Coronary artery (tissue), 2 donors: ENCODE data around the gene INPP5E.

Source experiments
- DNase-seq: peaks from one replicate; pipeline ENCODE4 v3.0.0-alpha.2; 2017; ENCODE audit warnings: low spot score
- H3K27ac ChIP-seq, 2 donors: fragments of 200-600 bp; sonication (generic); one replicate each; pipeline ENCODE4 v1.5.1; 2016 to 2019
- H3K4me3 ChIP-seq: fragments of 200-600 bp; sonication (generic); 2 replicates; pipeline ENCODE4 v1.5.1; 2016; ENCODE audit warnings: mild to moderate bottlenecking, moderate library complexity
- CTCF ChIP-seq: fragments of 200-600 bp; sonication (generic); IDR thresholded peaks from one replicate; pipeline ENCODE4 v1.5.1; 2019; ENCODE audit warnings: antibody characterized with exemption

Gene INPP5E

DNA sequence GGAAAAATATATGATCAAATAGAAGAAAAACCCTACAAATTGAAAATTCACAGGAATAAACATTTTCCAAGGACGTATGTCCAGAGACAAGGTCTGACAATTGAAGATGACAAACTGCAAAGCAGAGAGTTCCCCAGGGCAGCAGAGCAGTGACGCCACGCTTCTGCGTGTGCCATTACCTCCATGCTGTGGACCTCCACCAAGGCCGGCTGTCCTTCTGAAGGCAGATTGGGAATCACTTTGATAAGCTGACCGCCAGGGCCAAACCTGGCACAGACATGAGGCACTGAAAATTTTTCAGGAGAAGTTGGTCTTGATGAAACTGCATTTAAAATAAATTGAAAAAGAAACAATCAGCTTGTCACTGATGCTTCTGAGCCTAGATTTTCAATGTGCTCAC lies 24.6 kb upstream of the INPP5E start:
- Histone ChIP-seq H3K27ac (no peak overlapping the region), H3K4me3 (no peak overlapping the region)
- no peak for TF ChIP-seq CTCF
- no peak for DNase-seq

DNA sequence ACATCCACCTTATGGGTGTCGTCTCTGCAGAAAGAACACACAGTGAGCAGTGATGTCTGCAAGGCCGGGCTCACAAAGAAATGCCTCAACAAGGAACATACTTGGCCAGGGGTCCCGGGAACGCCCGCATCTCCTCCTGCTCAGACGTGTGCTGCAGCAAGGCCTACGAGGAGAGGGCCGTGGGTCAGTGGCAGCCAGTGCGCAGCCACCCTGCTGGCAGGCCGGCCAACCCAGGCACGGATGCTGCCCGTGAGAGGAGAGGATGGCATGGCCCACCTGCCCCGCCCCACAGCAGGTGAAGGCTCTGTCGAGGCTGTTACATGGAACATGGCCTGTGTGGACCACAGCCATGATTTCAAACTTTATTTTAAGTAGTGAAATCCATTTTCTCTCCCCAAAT lies 23.9 kb upstream of the INPP5E start:
- DNase-seq: no peak
- H3K27ac ChIP-seq: no peak overlapping the region
- no peak overlapping the region for H3K4me3 ChIP-seq
- TF ChIP-seq CTCF: no peak

GRCh38 chr9:136462664-136463063 lies 23.0 kb upstream of the INPP5E start:
- DNase-seq: no peak
- H3K27ac ChIP-seq: no peak overlapping the region
- no peak for TF ChIP-seq CTCF
- H3K4me3 ChIP-seq: no peak overlapping the region

DNA sequence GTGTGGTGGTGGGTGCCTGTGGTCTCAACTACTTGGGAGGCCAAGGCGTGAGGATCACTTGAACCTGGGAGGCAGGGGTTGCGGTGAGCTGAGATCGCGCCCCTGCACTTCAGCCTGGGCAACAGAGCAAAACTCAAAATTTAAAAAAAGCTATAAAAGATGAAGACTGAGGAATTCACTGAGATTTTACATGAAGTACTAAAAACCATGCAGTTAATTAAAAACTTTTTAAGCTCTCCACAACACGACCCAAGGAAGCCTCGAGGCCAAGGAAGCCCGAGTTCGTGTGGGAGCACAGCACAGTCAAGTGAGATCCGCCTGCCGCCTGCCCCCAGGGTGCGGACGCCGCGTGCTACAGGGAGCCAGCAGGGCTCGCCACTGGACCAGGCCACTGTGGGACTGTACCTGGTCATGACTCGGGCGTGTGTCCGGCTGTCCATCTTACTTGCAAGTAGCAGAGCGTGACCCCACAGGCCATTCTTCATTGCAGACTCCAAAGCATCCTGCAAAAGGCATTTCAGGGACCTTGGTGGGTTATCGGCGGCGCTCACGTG lies 21.2 kb upstream of the INPP5E start:
- Histone ChIP-seq H3K27ac (no peak overlapping the region), H3K4me3 (no peak overlapping the region)
- DNase-seq: no peak
- TF ChIP-seq CTCF: no peak

DNA sequence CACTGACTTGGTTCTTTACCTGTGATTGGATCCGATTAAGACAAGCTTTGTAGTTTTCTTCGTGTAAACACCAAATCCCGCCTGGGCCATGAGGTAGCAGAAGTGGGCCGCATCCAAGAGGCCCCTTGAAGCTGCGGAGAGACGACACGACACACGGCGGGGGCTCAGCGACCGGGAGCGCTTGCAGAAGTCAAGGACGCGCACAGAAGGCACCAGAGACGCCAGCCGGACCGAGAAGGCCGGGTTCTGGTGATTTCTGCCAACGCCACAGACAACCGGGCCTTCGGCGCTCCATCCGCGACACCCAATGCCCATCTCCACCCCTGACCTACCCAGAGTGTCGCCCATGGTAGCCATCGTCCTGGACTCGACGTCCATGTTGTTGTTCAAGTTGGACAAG lies 19.8 kb upstream of the INPP5E start:
- Histone ChIP-seq H3K4me3 (no peak overlapping the region), H3K27ac (no peak overlapping the region)
- TF ChIP-seq CTCF: no peak
- no peak for DNase-seq

- DNase-seq: no peak
- Histone ChIP-seq H3K4me3 (no peak overlapping the region), H3K27ac (no peak overlapping the region)
- no peak for TF ChIP-seq CTCF
Observed at GRCh38 chr9:136457326-136457725, 17.7 kb upstream of the INPP5E start.

DNA sequence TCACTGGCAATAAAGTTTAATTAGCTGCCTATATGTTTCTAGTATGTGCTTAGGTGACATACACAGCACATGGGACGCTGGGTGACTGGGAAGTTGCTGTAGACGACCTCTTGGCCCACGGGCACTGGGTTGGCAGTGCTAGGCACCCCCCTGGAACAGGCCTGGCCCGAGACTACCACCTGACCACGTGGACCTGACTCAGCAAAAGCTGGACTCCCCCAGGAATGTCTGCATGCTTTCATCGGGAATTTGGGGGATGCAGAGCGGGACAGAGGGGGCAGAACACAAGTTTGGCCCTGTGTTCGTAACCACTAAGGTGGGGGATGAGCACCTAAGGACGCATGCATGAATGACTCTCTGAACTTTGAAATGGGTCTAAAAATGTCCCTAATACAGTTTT lies 16.6 kb upstream of the INPP5E start:
- Histone ChIP-seq H3K4me3 (no peak overlapping the region), H3K27ac (no peak overlapping the region)
- TF ChIP-seq CTCF: no peak
- no peak for DNase-seq
